Measurements from ENCODE around the gene HIPK2. TPM values are rescaled to one million over a fixed set of nuclear protein-coding genes. Genes with fewer than 3 reads are reported as not detected.

Gene HIPK2
- total RNA-seq, 2 donors from 2014 or later, result 49.4 to 68.5 TPM

- Histone ChIP-seq H3K36me3 (no peaks in the 10 kb centered on the region), H3K9me3 (no peaks in the 10 kb centered on the region), H3K27ac (no peak overlapping the region), H3K4me3 (no peak overlapping the region), H3K27me3 (replicated peaks; ENCODE audit: insufficient read depth) (no peaks in the 10 kb centered on the region), H3K4me1 (ENCODE audit: control insufficient read depth in 1 of 2, low read depth in 2 of 2) (peaks cover 9 to 26% of the 10 kb centered on the region in 2 donors)
- DNase-seq (ENCODE audit: low spot score), result no peak
- ATAC-seq (ENCODE audit: insufficient number of reproducible peaks, low FRiP score, low read depth), result no peak
- no peak for TF ChIP-seq CTCF (IDR thresholded peaks at IDR 0.05)
Measured at GRCh38 chr7:139642283-139642682, 135.5 kb downstream of the HIPK2 start.

- Histone ChIP-seq H3K27me3 (replicated peaks; ENCODE audit: insufficient read depth) (no peaks in the 10 kb centered on the region), H3K9me3 (no peaks in the 10 kb centered on the region), H3K4me3 (no peak overlapping the region), H3K36me3 (no peaks in the 10 kb centered on the region), H3K27ac (no peak overlapping the region), H3K4me1 (ENCODE audit: control insufficient read depth in 1 of 2, low read depth in 2 of 2) (peaks cover 5 to 17% of the 10 kb centered on the region in 2 donors)
- TF ChIP-seq CTCF (IDR thresholded peaks at IDR 0.05), result no peak
- no peak for ATAC-seq (ENCODE audit: insufficient number of reproducible peaks, low FRiP score, low read depth)
- DNase-seq (ENCODE audit: low spot score), result no peak
Measured at GRCh38 chr7:139641337-139641992, 136.3 kb downstream of the HIPK2 start.

GRCh38 chr7:139640681-139641080 is 137.1 kb downstream of the HIPK2 start:
- H3K9me3 ChIP-seq, result no peaks in the 10 kb centered on the region
- no peak for TF ChIP-seq CTCF (IDR thresholded peaks at IDR 0.05)
- H3K36me3 ChIP-seq, result no peaks in the 10 kb centered on the region
- no peak overlapping the region for H3K4me3 ChIP-seq
- peaks cover 4 to 12% of the 10 kb centered on the region in 2 donors for H3K4me1 ChIP-seq (ENCODE audit: control insufficient read depth in 1 of 2, low read depth in 2 of 2)
- DNase-seq (ENCODE audit: low spot score), result no peak
- no peak for ATAC-seq (ENCODE audit: insufficient number of reproducible peaks, low FRiP score, low read depth)
- H3K27me3 ChIP-seq (replicated peaks; ENCODE audit: insufficient read depth), result no peaks in the 10 kb centered on the region
- no peak overlapping the region for H3K27ac ChIP-seq

- no peak for TF ChIP-seq CTCF (IDR thresholded peaks at IDR 0.05)
- no peak for ATAC-seq (ENCODE audit: insufficient number of reproducible peaks, low FRiP score, low read depth)
- no peak overlapping the region for H3K27ac ChIP-seq
Measured at GRCh38 chr7:139639563-139639962, 138.2 kb downstream of the HIPK2 start.

GRCh38 chr7:139635526-139636302 is 142.1 kb downstream of the HIPK2 start:
- DNase-seq (ENCODE audit: low spot score) (no peak), ATAC-seq (ENCODE audit: insufficient number of reproducible peaks, low FRiP score, low read depth) (no peak)
- Histone ChIP-seq H3K36me3 (peaks cover 10% of the 10 kb centered on the region), H3K9me3 (no peaks in the 10 kb centered on the region), H3K4me3 (no peak overlapping the region), H3K27ac (no peak overlapping the region), H3K27me3 (replicated peaks; ENCODE audit: insufficient read depth) (no peaks in the 10 kb centered on the region), H3K4me1 (ENCODE audit: control insufficient read depth in 1 of 2, low read depth in 2 of 2) (peaks cover 0 to 3% of the 10 kb centered on the region in 2 donors)
- no peak for TF ChIP-seq CTCF (IDR thresholded peaks at IDR 0.05)

More at GRCh38 chr7:139639563-139639962, 138.2 kb downstream of the HIPK2 start:
- Histone ChIP-seq H3K4me1 (ENCODE audit: control insufficient read depth in 1 of 2, low read depth in 2 of 2) (peaks cover 0 to 3% of the 10 kb centered on the region in 2 donors), H3K27me3 (replicated peaks; ENCODE audit: insufficient read depth) (no peaks in the 10 kb centered on the region), H3K36me3 (no peaks in the 10 kb centered on the region), H3K4me3 (no peak overlapping the region), H3K9me3 (no peaks in the 10 kb centered on the region)
- DNase-seq (ENCODE audit: low spot score), result no peak
